ENCODE data around the gene NFIL3. TPM values are rescaled to one million over a fixed set of nuclear protein-coding genes. Genes with fewer than 3 reads are reported as not detected.

The NFIL3 gene
- total and polyA plus RNA-seq, 2 of the 8 experiments (the other 6 are each of a cell fraction or from before 2014, with no cell fraction given) = 3.4 to 13.5 TPM

DNA sequence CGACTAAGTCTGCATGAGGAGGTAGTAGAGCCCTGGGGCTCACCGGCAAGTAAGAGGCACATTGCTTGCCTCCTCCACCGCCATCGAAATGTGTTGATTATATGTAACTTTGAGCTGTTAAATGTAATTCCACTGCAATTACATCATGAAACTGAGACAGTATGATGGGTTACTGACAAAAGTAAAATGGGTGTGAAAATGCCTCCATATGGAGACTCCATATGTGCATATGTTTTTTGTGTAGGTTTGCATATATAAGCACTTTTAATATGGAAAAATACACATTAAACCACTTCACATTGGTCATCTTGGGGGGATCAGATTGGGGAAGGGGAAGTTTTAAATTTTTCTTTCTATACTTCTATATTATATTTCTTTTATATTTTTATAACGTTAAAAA is 29.8 kb downstream of the NFIL3 start:
- no peaks in the 10 kb centered on the region for H3K9me3 ChIP-seq (ENCODE audit: insufficient read depth in 2 of 2, low read depth in 1 of 2, low read length in 1 of 2)
- H3K4ac ChIP-seq (replicated peaks; ENCODE audit: insufficient read length, low read depth, low read length) = no peak overlapping the region
- WGBS, 2 experiments (ENCODE audit: extremely low coverage in 1 of 2, insufficient coverage in 1 of 2, insufficient read length in 1 of 2, insufficient replicate concordance in 2 of 2, low coverage in 1 of 2, low lambda C conversion rate in 2 of 2, missing lambda C conversion rate in 1 of 2) = 97% methylated on average over 5 of the region's 5 CpGs; no CpG with 5 or more reads in 1 of the 2 experiments
- no peaks in the 10 kb centered on the region for H3K79me2 ChIP-seq (ENCODE audit: control insufficient read depth in 1 of 2, insufficient read depth in 2 of 2, low read length in 2 of 2)
- ChIA-PET CTCF (ENCODE audit: partially characterized antibody) (interaction anchor here (1.1 kb wide), 1 partner anchor 389 kb away, joined by 3 read pairs; no protein-coding TSS in a partner anchor), POLR2A (ENCODE audit: partially characterized antibody) (no interaction called here)
- no peak overlapping the region for H3K14ac ChIP-seq (ENCODE audit: insufficient read length)
- no peak overlapping the region for H4K8ac ChIP-seq (ENCODE audit: extremely low read depth, insufficient read depth, low read length)
- FAIRE-seq (no peak), DNase-seq (ENCODE audit: low read depth in 1 of 2, low spot score in 2 of 2) (no peak)
- H3K4me2 ChIP-seq (ENCODE audit: insufficient read depth in 1 of 2, low read depth in 2 of 2, low read length in 2 of 2) = no peak overlapping the region
- H2AK5ac ChIP-seq (ENCODE audit: low read depth, low read length) = no peak overlapping the region
- H3K9ac ChIP-seq (replicated peaks in 1 of 4; ENCODE audit: extremely low read depth in 1 of 4, low read depth in 3 of 4, low read length in 3 of 4) = no peak overlapping the region
- no peak overlapping the region for H4K91ac ChIP-seq (replicated peaks; ENCODE audit: insufficient read length, low read length)
- H3K27me3 ChIP-seq (replicated peaks in 1 of 4; ENCODE audit: control insufficient read depth in 3 of 4, extremely low read depth in 1 of 4, insufficient read depth in 3 of 4, low read length in 3 of 4) = no peaks in the 10 kb centered on the region
- H3K18ac ChIP-seq (ENCODE audit: extremely low read depth, low read length) = no peak overlapping the region
- H2BK15ac ChIP-seq (ENCODE audit: low read length) = no peak overlapping the region
- H3K36me3 ChIP-seq (ENCODE audit: control insufficient read depth in 2 of 4, insufficient read depth in 4 of 4, low read length in 3 of 4) = no peaks in the 10 kb centered on the region
- no peak overlapping the region for H3K27ac ChIP-seq (ENCODE audit: low read depth, low read length)
- H4K5ac ChIP-seq (ENCODE audit: insufficient read length, low read depth, low read length) = no peak overlapping the region
- no peak overlapping the region for H3K56ac ChIP-seq (replicated peaks; ENCODE audit: insufficient read length, low read depth, low read length)
- no peak overlapping the region for H2BK120ac ChIP-seq (replicated peaks; ENCODE audit: low read depth, low read length)
- no peak overlapping the region for H2BK20ac ChIP-seq (ENCODE audit: low read length)
- H2BK12ac ChIP-seq (ENCODE audit: low read depth, low read length) = no peak overlapping the region
- H4K20me1 ChIP-seq (replicated peaks in 1 of 2; ENCODE audit: control insufficient read depth in 1 of 2, insufficient read depth in 2 of 2, low read length in 2 of 2) = no peaks in the 10 kb centered on the region
- H3K79me1 ChIP-seq (ENCODE audit: low read depth, low read length) = no peaks in the 10 kb centered on the region
- H2AFZ ChIP-seq (ENCODE audit: low read length) = no peak overlapping the region
- no peaks in the 10 kb centered on the region for H3K23me2 ChIP-seq (ENCODE audit: low read depth, low read length)
- H3K4me3 ChIP-seq (ENCODE audit: extremely low read depth in 1 of 4, insufficient read depth in 2 of 4, low read depth in 3 of 4, low read length in 4 of 4) = no peak overlapping the region
- no peaks in the 10 kb centered on the region for H3K4me1 ChIP-seq (replicated peaks in 1 of 4; ENCODE audit: control insufficient read depth in 3 of 4, insufficient read depth in 4 of 4, low read length in 3 of 4)
- TF ChIP-seq CBX5 (IDR thresholded peaks at IDR 0.05; ENCODE audit: low read depth, low read length) = no peak
- no peak for TF ChIP-seq SP2 (IDR thresholded peaks at IDR 0.05; ENCODE audit: low read length)
- no peak for TF ChIP-seq KDM5A (IDR thresholded peaks at IDR 0.05; ENCODE audit: low read length)
- TF ChIP-seq CHD2 (IDR thresholded peaks at IDR 0.05; ENCODE audit: low read length) = no peak
- no peak for TF ChIP-seq CEBPB (IDR thresholded peaks at IDR 0.05; ENCODE audit: low read depth, low read length)
- TF ChIP-seq EZH2 (IDR thresholded peaks at IDR 0.05; ENCODE audit: low read depth, low read length, severe bottlenecking) = no peak
- TF ChIP-seq CHD1 (IDR thresholded peaks at IDR 0.05; ENCODE audit: low read depth, low read length) = no peak
- no peak for TF ChIP-seq KDM4A (IDR thresholded peaks at IDR 0.05; ENCODE audit: low read depth, low read length, severe bottlenecking)
- TF ChIP-seq SAP30 (IDR thresholded peaks at IDR 0.05; ENCODE audit: insufficient read depth, insufficient replicate concordance, low read length) = no peak
- TF ChIP-seq JUN (IDR thresholded peaks at IDR 0.05; ENCODE audit: low read depth, low read length) = no peak
- TF ChIP-seq, protein P1, sequence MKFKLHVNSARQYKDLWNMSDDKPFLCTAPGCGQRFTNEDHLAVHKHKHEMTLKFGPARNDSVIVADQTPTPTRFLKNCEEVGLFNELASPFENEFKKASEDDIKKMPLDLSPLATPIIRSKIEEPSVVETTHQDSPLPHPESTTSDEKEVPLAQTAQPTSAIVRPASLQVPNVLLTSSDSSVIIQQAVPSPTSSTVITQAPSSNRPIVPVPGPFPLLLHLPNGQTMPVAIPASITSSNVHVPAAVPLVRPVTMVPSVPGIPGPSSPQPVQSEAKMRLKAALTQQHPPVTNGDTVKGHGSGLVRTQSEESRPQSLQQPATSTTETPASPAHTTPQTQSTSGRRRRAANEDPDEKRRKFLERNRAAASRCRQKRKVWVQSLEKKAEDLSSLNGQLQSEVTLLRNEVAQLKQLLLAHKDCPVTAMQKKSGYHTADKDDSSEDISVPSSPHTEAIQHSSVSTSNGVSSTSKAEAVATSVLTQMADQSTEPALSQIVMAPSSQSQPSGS (IDR thresholded peaks at IDR 0.05; ENCODE audit: low read length) = no peak
- TF ChIP-seq FOSL1 (IDR thresholded peaks at IDR 0.05; ENCODE audit: insufficient read depth, low read depth, low read length) = no peak
- TF ChIP-seq, protein P2, sequence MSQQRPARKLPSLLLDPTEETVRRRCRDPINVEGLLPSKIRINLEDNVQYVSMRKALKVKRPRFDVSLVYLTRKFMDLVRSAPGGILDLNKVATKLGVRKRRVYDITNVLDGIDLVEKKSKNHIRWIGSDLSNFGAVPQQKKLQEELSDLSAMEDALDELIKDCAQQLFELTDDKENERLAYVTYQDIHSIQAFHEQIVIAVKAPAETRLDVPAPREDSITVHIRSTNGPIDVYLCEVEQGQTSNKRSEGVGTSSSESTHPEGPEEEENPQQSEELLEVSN (IDR thresholded peaks at IDR 0.05) = no peak
- no peak overlapping the region for H3K23ac ChIP-seq (ENCODE audit: insufficient read length)
- no peak overlapping the region for H2BK5ac ChIP-seq (ENCODE audit: low read depth, low read length)

Measured in H1 (cell line).